Lung (tissue), 12 donors: ENCODE results near the gene HLCS. TPM values are rescaled to one million over a fixed set of nuclear protein-coding genes. Genes with fewer than 3 reads are reported as not detected.

Experiments
- ATAC-seq: fragments of 200-7000 bp; cut with Tn5 transposase; one replicate; pipeline ENCODE4 v1.9.1; 2020; ENCODE audit warnings: moderate number of reproducible peaks; ENCODE audit not compliant: insufficient read depth, low FRiP score
- DNase-seq, 3 donors: peaks; one replicate each; pipeline ENCODE4 v3.0.0-alpha.2; 2013 to 2017
- H3K27ac ChIP-seq, 2 donors: one replicate each; pipeline ENCODE4 v1.5.1; 2013; ENCODE audit warnings: mild to moderate bottlenecking in 2 of 2, moderate library complexity in 2 of 2, control low read depth in 1 of 2, inconsistent platforms in 1 of 2, low read depth in 1 of 2, low read length in 1 of 2
- H3K27me3 ChIP-seq, 3 donors: one replicate each; pipeline ENCODE4 v1.5.1; 2013; ENCODE audit warnings: low read length in 2 of 3; ENCODE audit not compliant: control insufficient read depth in 3 of 3, insufficient read depth in 3 of 3
- H3K36me3 ChIP-seq, 4 donors: one replicate each; pipeline ENCODE4 v1.5.1; 2013; ENCODE audit warnings: low read length in 4 of 4, mild to moderate bottlenecking in 1 of 4, moderate library complexity in 1 of 4; ENCODE audit not compliant: control insufficient read depth in 4 of 4, insufficient read depth in 4 of 4
- H3K4me1 ChIP-seq, 5 donors: one replicate each; pipeline ENCODE4 v1.5.1; 2013; ENCODE audit warnings: low read length in 5 of 5, mild to moderate bottlenecking in 2 of 5, moderate library complexity in 1 of 5; ENCODE audit not compliant: control insufficient read depth in 5 of 5, insufficient read depth in 5 of 5
- H3K4me3 ChIP-seq: one replicate; pipeline ENCODE4 v1.5.1; 2013; ENCODE audit warnings: mild to moderate bottlenecking, control low read depth, moderate library complexity
- H3K9ac ChIP-seq, 2 donors: one replicate each; pipeline ENCODE4 v1.5.1; 2013; ENCODE audit warnings: low read length in 2 of 2, control low read depth in 1 of 2; ENCODE audit not compliant: insufficient read depth in 1 of 2
- H3K9me3 ChIP-seq, 4 donors: one replicate each; pipeline ENCODE4 v1.5.1; 2013; ENCODE audit warnings: low read length in 3 of 4, mild to moderate bottlenecking in 1 of 4, moderate library complexity in 1 of 4; ENCODE audit not compliant: control insufficient read depth in 4 of 4, insufficient read depth in 3 of 4
- CTCF ChIP-seq: IDR thresholded peaks from 2 replicates; pipeline ENCODE4 v1.5.1; 2012; ENCODE audit warnings: mild to moderate bottlenecking; ENCODE audit errors: control extremely low read depth, extremely low read depth
- WGBS, 2 donors: extraction: QIAGEN DNeasy Blood & Tissue Kit; methylation state at CpG; one replicate each; pipeline ENCODE4 v1.1.7; 2013; 5-methylcytosine and 5-hydroxymethylcytosine counted together
- polyA plus RNA-seq, 2 donors: library from polyadenylated mRNA; stranded (reverse); fragments of 200-250 nt; gene quantifications; one replicate each; pipeline ENCODE4 v1.2.1, GENCODE V29; 2013
- total RNA-seq, 2 donors: library from RNA; depleted of rRNA in 1 of 2; stranded (reverse); fragments of >200 nt in 1 of 2; gene quantifications; one replicate each; pipeline ENCODE4 v1.2.1, GENCODE V29; 2014 to 2021
- donor health status: control.
- donor health status: control.
- donor health status: Bipolar disorder and iron deficiency.
- donor health status: healthy.
- donor health status: DM: yes; HTN: yes; CAD: no.

HLCS gene
- total and polyA plus RNA-seq, 4 donors, result 5.0 to 28.8 (median 17.5) TPM

DNA sequence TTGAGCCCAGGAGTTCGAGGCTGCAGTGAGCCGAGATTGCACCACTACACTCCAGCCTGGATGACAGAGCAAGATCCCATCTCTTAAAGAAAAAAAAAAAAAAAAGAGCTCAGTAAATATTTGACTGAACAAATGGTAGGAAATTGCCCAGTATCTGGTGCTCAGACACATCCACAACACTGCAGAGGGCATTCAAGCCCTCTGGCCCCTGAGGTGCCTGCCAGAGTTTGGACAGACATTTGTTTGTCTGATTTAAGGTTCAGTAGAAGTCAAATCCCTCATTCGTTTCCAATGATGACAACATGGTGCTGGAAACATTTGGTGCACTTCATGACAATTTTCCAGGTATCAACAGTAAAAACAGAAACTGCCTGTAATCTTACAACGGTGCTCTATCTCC, 86.6 kb downstream of the HLCS start:
- Histone ChIP-seq H3K9me3 (peaks cover 0 to 11% (median 2%) of the 10 kb centered on the region in 4 donors), H3K4me3 (no peak overlapping the region), H3K9ac (no peak overlapping the region), H3K27ac (no peak overlapping the region), H3K36me3 (peaks cover 0 to 6% (median under 1%) of the 10 kb centered on the region in 4 donors), H3K4me1 (no peaks in the 10 kb centered on the region), H3K27me3 (no peaks in the 10 kb centered on the region)
- TF ChIP-seq CTCF, result no peak
- DNase-seq (no peak), ATAC-seq (no peak)
- WGBS, 2 donors, result 80 to 87% methylated on average over 4 of the region's 4 CpGs

DNA sequence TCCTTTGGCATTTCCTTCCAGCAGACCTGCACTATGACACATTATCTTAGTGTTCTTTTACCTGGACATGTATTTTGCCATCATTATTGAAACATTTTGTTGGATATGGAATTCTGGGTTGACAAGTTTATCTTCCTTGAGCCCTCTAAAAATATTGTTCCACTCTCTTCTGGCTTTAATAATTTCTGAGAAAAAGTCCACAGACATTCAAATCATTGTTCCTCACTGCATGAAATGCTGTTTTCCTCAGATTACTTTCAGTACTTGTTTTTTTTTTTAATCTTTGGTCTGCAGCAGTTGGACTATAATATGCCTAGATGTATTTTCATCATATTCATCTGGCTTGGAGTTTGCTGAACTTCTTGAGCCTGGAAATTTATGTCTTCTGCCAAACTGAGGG, 88.7 kb downstream of the HLCS start:
- Histone ChIP-seq H3K9me3 (peaks cover 0 to 5% (median 0%) of the 10 kb centered on the region in 4 donors), H3K27ac (no peak overlapping the region), H3K9ac (no peak overlapping the region), H3K27me3 (no peaks in the 10 kb centered on the region), H3K4me1 (no peaks in the 10 kb centered on the region), H3K4me3 (no peak overlapping the region), H3K36me3 (peaks cover 0 to 2% (median 0%) of the 10 kb centered on the region in 4 donors)
- no peak for TF ChIP-seq CTCF
- ATAC-seq (no peak), DNase-seq (no peak)

DNA sequence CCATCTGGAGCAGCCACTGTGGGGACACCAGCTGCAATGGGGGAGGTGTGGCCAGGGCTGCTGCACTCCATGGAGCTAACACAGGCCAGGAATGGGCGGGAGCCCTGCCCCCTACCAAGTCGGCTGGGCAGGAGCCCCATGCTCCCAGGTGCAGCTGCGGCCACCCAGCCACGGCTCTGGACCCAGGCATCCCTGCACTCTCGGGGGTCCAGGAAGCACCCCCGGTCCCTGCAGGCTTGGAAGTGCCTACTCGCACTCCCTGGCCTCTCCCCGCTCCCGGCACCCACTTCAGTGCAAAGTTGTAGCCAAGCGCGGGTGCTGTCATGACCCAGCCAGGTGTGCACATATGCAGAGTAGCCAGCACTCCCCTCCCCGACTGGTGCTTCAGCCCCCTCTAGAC, 91.8 kb downstream of the HLCS start:
- ATAC-seq (no peak), DNase-seq (no peak)
- H3K9me3 ChIP-seq, result peaks cover 0 to 5% (median 0%) of the 10 kb centered on the region in 4 donors
- 95 to 96% methylated on average over 12 of the region's 12 CpGs for WGBS, 2 donors
- H3K27me3 ChIP-seq, result no peaks in the 10 kb centered on the region
- TF ChIP-seq CTCF, result no peak
- no peaks in the 10 kb centered on the region for H3K36me3 ChIP-seq
- H3K9ac ChIP-seq, result no peak overlapping the region
- no peak overlapping the region for H3K27ac ChIP-seq
- no peak overlapping the region for H3K4me3 ChIP-seq
- H3K4me1 ChIP-seq, result peaks cover 0 to 3% (median 0%) of the 10 kb centered on the region in 5 donors

DNA sequence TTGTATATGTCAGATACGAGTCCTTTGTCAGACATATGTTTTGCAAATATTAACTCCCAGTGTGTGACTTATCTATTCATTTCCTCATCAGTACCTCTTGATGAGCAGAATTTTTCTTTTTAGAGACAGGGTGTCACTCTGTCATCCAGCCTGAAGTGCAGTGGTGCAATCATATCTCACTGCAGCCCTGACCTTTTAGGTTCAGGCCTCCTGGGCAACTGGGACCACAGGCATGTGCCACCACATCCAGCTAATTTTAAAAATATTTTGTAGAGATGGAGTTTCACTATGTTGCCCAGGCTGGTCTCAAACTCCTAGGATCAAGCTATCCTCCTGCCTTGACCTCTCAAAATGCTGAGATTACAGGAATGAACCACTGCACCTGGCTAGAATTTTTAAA, 93.0 kb downstream of the HLCS start:
- ATAC-seq, result no peak
- DNase-seq, result no peak
- Histone ChIP-seq H3K4me1 (peaks cover 0 to 3% (median 0%) of the 10 kb centered on the region in 5 donors), H3K9me3 (peaks cover 0 to 5% (median 0%) of the 10 kb centered on the region in 4 donors), H3K27ac (no peak overlapping the region), H3K27me3 (no peaks in the 10 kb centered on the region), H3K9ac (no peak overlapping the region), H3K36me3 (no peaks in the 10 kb centered on the region), H3K4me3 (no peak overlapping the region)
- no peak for TF ChIP-seq CTCF
- WGBS, 2 donors, result 93 to 98% methylated on average over 1 of the region's 1 CpG
